SH-SY5Y (cell line): ENCODE results near the gene CNBD2.

ENCODE experiments used
- GATA2 ChIP-seq: IDR thresholded peaks from 2 replicates; pipeline ENCODE4 v1.6.1; 2011; ENCODE audit warnings: mild to moderate bottlenecking, low read depth, low read length
- GATA3 ChIP-seq: IDR thresholded peaks from 2 replicates; pipeline ENCODE4 v1.6.1; 2011; ENCODE audit warnings: low read depth, mild to moderate bottlenecking, low read length, moderate library complexity

CNBD2 gene

GRCh38 chr20:35992713-35993335, 24.4 kb downstream of the CNBD2 start:
- TF ChIP-seq GATA2 (no peak), GATA3 (no peak)

- TF ChIP-seq GATA2 (no peak), GATA3 (no peak)
These were observed 26.6 kb downstream of the CNBD2 start for GRCh38 chr20:35994994-35995453.

DNA sequence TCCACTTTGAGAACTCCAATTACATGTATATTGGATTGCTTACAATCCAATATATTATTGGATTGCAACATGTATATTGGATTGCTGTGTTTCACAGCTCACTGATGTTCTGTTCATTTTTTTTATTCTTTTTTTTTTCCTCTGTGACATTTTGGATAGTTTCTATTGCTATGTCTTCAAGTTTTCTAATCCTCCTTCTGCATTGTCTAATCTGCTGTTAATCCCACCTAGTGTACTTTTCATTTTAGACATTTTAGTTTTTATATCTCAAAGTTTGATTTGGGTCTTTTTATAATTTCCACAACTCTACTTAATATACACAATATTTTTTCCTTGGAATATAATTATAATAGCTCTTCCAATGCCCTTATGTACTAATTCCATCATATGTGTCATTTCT, 34.5 kb downstream of the CNBD2 start:
- TF ChIP-seq GATA3: no peak
- TF ChIP-seq GATA2: no peak

DNA sequence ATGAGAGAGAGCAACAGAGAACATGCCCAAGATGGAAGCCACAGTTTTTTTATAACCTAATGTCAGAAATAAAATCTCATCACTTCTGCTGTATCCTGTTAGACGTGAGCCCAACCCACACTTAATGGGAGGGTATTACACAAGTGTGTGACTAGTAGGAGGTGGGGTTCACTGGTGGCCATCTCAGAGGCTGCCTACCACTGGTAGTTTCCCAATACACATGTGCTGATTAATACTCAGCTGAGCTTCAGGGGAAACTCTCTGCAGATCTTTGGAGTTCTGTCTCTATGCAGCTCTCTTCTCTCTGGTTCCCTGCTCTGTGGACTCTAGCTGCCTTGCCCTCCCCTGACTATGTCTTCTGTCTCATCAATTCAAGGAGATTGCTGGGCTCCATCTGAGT, 35.7 kb downstream of the CNBD2 start:
- no peak for TF ChIP-seq GATA3
- no peak for TF ChIP-seq GATA2

- TF ChIP-seq GATA2: no peak
- TF ChIP-seq GATA3: no peak
These were observed 40.2 kb downstream of the CNBD2 start for GRCh38 chr20:36008461-36009035.

DNA sequence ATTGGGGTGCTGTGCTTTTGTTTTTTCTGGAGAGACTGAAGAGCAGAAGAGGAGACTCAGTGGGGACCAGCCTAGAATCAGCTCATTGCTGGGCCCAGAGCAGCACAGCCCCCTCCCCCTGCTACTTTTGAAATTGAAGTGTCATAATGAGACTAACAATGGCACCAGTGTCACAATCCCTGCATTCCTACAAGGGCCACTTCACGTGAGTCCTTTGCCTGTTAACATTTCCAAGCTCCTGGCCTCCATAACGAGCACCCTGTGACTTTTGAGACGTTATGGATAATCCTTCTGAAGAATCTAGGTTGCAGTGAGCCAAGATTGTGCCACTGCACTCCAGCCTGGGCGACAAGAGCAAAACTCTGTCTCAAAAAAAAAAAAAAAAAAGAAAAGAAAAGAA, 41.7 kb downstream of the CNBD2 start:
- TF ChIP-seq GATA2 (no peak), GATA3 (no peak)

DNA sequence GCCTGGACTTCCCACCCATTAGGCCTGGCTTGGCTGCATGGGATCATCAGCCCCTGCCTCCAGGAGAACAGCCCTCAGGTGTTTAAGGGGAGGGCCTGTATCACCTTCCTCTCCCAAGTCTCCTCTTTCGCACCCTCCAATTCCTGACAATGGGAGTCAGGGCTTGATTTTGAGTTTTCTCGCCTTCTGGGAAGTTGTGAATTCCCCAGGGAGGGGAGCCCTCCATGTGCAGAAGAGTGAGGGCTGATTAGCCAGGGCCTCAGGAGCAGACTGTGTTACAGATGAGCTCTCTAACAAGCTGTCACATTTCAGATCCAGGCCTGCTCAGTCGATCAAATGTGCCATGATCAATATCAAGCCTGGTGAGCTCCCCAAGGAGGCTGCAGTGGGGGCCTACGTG, 42.4 kb downstream of the CNBD2 start:
- TF ChIP-seq GATA3: no peak
- TF ChIP-seq GATA2: no peak

DNA sequence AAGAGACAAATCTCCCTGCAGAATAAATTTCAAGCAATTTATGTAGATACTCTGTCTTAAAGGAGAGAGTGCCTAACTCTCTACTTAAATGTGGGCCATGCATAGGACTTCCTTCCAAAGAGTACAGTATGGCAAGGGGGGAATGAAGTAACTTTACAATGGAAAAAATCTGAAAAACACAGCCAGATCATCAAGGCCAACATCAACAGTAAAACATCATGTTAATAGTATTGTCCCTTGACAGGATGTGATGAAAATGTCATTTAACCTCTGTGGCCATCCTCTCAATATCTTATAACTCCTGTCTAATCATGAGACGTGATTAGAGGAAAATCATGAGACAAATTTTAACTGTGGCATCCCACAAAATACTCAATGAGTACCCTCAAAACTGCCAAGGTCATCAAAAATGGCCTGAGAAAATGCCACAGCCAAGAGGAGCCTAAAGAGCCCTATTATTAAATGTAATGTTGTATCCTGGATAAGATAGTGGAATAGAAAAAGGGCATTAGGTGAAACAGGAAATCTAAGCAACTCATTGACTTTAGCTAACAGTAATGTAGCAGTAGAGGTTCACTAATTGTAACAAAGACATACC, 47.5 kb downstream of the CNBD2 start:
- no peak for TF ChIP-seq GATA2
- TF ChIP-seq GATA3: no peak

GRCh38 chr20:36017048-36017951, 48.9 kb downstream of the CNBD2 start:
- TF ChIP-seq GATA3: no peak
- no peak for TF ChIP-seq GATA2

DNA sequence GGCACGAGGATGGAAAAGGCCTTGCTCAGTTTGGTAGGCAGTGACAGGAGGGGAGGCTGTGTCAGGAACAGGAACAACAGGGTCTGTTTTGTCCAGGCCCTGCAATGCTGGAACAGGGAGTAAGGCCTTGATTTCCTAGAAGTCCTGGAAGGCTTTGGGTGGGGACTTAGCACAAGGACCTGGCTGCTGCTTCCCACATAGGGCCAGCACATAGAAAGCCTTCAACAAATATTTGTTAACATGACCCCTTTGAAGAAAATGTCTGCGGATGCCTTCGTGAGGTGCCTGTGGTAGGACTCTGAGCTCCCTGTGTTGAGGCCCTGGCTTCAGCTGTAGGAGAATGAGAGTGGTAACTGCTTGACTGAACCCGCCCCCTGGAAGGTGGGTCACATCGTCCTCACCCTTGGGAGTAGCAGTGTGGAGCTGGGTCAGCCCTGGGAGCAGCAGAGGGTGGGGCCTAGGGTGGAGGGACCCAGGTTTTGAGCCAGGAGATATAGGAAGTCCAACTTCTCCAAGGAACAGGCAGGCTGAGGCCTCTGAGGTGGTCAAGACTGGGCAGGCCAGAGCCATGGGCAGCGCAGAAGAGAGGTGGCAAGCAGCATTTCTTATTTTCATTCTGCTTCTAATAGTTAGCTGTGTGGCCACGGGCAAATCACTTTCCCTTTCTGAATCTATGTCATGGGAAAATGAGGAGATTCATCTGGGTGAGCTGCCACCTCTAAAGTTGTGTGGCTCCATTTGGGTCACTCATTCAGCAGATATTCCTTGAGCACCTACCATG, 50.0 kb downstream of the CNBD2 start:
- no peak for TF ChIP-seq GATA2

- TF ChIP-seq GATA3: no peak
- TF ChIP-seq GATA2: no peak
These were observed 59.9 kb downstream of the CNBD2 start for GRCh38 chr20:36028106-36028808.

DNA sequence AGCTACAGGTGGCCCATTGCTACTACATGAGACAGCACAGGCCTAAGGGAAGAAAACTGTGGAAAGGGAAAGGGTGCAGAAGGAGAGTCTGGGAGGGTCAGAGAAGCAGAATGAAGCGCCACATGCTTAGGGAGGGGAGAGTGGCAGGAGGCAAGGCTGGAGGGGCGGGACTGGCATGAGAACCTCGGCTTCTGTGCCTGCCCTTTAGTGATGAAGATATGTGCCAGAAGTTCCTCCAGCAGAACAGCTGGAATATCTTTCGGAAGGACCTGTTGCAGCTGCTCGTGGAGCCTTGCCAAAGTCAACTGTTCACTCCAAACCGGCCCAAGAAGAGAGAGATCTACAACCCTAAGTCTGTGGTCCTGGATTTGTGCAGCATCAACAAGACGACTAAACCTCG, 61.8 kb downstream of the CNBD2 start:
- no peak for TF ChIP-seq GATA2
- no peak for TF ChIP-seq GATA3

- TF ChIP-seq GATA3: no peak
- no peak for TF ChIP-seq GATA2
These were observed 63.4 kb downstream of the CNBD2 start for GRCh38 chr20:36031806-36032205.
